H7 (cell line): ENCODE results near the gene CEP20. TPM values are rescaled to one million over a fixed set of nuclear protein-coding genes. Genes with fewer than 3 reads are reported as not detected.

Experiments used
- DNase-seq: peaks from one replicate; pipeline ENCODE4 v3.0.0; 2012
- H3K27me3 ChIP-seq: 2 replicates; pipeline ENCODE4 v1.6.0; 2011; ENCODE audit warnings: mild to moderate bottlenecking, low read length; ENCODE audit not compliant: control insufficient read depth, insufficient read depth
- H3K36me3 ChIP-seq: replicated peaks from 2 replicates; pipeline ENCODE4 v1.5.1; 2011; ENCODE audit warnings: low read length; ENCODE audit not compliant: control insufficient read depth, insufficient read depth
- H3K4me3 ChIP-seq: 2 replicates; pipeline ENCODE4 v1.5.1; 2011; ENCODE audit warnings: low read depth, mild to moderate bottlenecking, control low read depth, low read length, moderate library complexity; ENCODE audit not compliant: insufficient read depth
- total RNA-seq: library from RNA; depleted of rRNA; stranded (reverse); fragments of >200 nt; shearing (Covaris generic); gene quantifications from 2 replicates; pipeline ENCODE4 v1.2.3, GENCODE V29; 2014

The CEP20 gene
- total RNA-seq, 1 experiment from 2014 or later: 56.2 TPM

DNA sequence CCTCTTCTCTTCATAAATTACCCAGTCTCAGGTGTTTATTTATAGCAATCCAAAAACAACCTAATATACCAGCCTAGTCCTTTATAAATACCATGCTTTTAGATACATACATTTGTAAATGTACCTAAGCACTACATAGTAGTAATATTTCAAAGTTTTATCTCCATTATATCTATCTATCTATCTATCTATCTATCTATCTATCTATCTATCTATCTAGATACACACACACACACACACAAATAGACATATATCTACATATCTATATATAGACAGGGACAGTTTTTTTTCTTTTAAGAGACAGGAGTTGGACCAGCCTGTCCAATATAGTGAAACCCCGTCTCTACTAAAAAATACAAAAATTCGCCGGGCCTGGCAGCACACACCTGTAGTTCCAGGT is 5.8 kb downstream of the CEP20 start:
- no peaks in the 10 kb centered on the region for H3K27me3 ChIP-seq
- 0 out of 2 replicates have a peak, but pooled peaks cover 2% of the 10 kb centered on the region for H3K36me3 ChIP-seq
- no peak for DNase-seq
- H3K4me3 ChIP-seq: no peak overlapping the region

DNA sequence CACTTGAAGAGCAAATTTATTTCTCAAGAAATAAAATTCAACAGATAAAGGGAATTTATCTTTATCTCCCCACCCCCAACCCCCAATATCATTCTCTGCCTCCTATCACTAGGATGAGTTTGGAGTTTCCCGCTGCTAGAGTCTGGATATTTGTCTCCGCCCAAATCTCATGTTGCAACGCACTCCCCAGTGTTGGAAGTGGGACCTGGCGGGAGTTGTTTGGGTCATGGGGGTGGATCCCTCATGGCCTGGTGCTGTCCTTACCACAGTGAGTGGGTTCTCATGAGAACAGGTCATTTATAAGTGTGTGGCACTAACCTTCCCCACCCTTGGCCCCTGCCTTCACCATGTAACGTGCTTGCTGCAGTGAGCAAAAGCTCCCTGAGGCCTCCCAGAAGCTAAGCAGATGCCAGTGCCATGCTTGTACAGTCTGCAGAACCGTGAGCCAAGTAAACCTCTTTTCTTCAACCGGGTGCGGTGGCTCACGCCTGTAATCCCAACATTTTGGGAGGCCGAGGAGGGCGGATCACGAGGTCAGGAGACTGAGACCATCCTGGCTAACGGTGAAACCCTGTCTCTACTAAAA is 6.5 kb downstream of the CEP20 start:
- H3K27me3 ChIP-seq: no peaks in the 10 kb centered on the region
- no peak overlapping the region for H3K4me3 ChIP-seq
- 0 out of 2 replicates have a peak, but pooled peaks cover 2% of the 10 kb centered on the region for H3K36me3 ChIP-seq
- DNase-seq: no peak

DNA sequence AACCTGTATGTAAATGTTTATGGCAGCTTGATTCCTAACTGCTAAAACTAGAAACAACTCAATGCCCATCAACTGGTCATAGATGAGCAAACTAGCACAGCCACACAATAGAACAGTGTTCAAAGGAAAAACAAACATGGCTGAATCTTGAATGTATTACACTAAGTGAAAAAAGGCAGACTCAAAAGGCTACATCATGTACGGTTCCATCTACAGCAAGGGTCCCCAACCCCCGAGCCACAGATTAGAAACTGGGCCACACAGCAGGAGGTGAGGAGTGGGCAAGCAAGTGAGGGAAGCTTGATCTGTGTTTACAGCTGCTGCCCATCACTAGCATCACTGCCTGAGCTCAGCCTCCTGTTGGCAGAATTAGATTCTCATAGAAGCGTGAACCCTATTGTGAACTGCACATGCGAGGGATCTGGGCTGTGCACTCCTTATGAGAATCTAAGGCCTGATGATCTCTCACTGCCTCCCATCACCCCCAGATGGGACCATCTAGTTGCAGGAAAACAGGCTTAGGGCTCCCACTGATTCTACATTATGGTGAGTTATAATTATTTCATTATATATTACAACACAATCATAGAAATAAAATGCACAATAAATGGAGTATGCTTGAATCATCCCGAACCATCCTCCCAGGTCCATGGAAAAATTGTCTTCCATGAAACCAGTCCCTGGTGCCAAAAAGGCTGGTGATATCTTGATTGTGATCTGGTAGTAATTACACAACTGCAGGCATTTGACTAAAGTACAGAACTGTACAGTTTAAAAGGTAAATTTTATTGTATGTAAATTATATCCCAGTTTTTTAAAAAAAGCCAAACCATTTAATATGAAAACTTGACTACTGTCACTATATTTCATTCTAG is 7.7 kb downstream of the CEP20 start:
- DNase-seq: no peak
- H3K4me3 ChIP-seq: no peak overlapping the region
- H3K27me3 ChIP-seq: no peaks in the 10 kb centered on the region
- 0 out of 2 replicates have a peak, but pooled peaks cover 2% of the 10 kb centered on the region for H3K36me3 ChIP-seq

DNA sequence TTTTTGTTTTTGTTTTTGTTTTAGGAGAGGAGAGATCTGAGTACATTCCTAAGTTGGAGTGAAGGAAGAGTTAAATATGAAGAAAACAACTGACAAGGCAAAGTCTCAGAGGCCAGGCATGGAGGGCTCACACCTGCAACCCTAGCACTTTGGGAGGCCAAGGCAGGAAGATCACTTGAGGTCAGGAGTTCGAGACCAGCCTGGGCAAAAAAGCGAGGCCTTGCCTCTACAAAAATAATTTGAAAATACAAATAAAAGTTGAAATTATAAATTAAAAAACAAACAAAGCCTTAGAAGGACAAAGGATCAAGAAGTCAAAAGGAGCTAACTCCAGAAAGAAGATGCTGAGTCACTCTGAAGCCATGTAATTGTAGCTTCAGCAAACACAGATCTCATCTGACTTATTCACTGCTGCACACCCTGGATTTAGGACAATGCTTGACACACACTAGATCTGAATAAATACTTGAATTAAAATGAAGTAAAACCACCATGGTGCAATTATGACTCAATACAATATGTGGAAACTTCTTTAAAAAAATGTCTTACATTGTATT is 9.1 kb downstream of the CEP20 start:
- no peak for DNase-seq
- no peaks in the 10 kb centered on the region for H3K27me3 ChIP-seq

GRCh38 chr16:15876503-15876902 is 11.9 kb downstream of the CEP20 start:
- Histone ChIP-seq H3K4me3 (no peak overlapping the region), H3K27me3 (no peaks in the 10 kb centered on the region), H3K36me3 (peaks cover 3% of the 10 kb centered on the region)
- DNase-seq: no peak

More for the DNA sequence above, 9.1 kb downstream of the CEP20 start:
- Histone ChIP-seq H3K36me3 (0 out of 2 replicates have a peak, but pooled peaks cover 2% of the 10 kb centered on the region), H3K4me3 (no peak overlapping the region)

GRCh38 chr16:15874745-15875314 is 13.6 kb downstream of the CEP20 start:
- H3K27me3 ChIP-seq: no peaks in the 10 kb centered on the region
- peaks cover 3% of the 10 kb centered on the region for H3K36me3 ChIP-seq
- peak; percentile 63 for DNase-seq
- H3K4me3 ChIP-seq: no peak overlapping the region

DNA sequence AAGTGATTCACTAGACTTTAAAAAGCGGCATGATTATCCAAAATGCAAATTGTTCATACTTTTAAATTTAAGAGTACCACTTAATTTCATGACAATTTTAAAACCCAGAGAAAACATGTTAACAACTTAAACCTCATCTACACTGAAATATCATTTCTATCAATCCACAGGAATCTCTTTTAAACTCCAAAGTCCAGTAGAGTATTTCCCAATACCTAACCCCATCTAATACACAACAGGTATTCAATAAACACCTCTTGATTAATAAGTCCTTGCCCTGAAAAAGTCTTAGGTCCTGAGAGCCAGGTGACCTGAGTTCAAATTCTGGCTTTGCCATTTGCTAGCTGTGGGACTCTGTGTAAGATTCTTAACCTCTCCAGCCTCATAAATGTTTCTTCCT is 14.7 kb downstream of the CEP20 start:
- Histone ChIP-seq H3K36me3 (peaks cover 6% of the 10 kb centered on the region), H3K4me3 (no peak overlapping the region), H3K27me3 (no peaks in the 10 kb centered on the region)
- DNase-seq: no peak

GRCh38 chr16:15873301-15873700 is 15.1 kb downstream of the CEP20 start:
- Histone ChIP-seq H3K27me3 (no peaks in the 10 kb centered on the region), H3K36me3 (peaks cover 6% of the 10 kb centered on the region), H3K4me3 (no peak overlapping the region)
- no peak for DNase-seq

DNA sequence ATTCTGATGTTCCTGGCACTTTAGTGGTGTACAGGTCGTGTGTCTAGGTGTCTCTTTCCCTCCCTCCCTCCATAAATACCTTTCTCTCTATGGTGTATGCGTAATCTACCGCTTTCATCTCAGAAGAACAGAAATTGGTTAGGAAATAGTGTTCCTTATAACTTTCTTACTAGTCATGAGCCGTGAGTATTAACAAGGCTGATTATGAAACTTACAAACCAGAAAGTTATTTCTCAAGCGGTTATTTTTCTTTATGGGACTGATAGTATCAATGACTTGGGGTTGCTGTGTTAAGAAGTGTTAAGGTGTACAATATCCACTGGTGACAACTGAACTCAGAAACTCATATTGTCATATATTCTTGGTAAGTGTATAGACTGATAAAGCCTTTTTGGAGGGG is 18.4 kb downstream of the CEP20 start:
- peaks cover 7% of the 10 kb centered on the region for H3K36me3 ChIP-seq
- H3K4me3 ChIP-seq: no peak overlapping the region
- H3K27me3 ChIP-seq: no peaks in the 10 kb centered on the region
- DNase-seq: no peak

DNA sequence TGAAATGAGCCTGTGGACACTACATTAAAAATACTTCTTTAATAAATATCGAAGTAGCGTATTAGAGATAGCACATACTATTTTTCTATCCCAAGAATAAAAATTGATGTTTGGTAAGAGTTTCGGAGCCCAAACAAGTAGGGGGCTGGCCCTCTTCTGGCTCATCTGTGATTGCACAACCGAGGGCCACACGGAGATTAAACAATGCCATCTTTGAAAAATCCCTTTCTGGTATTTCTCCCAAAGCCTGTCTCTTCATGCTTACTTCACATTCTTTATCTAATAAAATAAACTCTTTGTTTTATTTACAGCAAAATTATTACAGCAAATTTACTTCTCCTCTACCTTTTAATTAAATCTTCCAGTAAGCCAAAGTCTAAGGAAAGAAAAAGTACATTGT is 22.0 kb downstream of the CEP20 start:
- H3K4me3 ChIP-seq: no peak overlapping the region
- no peaks in the 10 kb centered on the region for H3K27me3 ChIP-seq
- DNase-seq: no peak
- peaks cover 6% of the 10 kb centered on the region for H3K36me3 ChIP-seq

GRCh38 chr16:15865742-15866141 is 22.7 kb downstream of the CEP20 start:
- H3K36me3 ChIP-seq: peaks cover 6% of the 10 kb centered on the region
- no peak for DNase-seq

DNA sequence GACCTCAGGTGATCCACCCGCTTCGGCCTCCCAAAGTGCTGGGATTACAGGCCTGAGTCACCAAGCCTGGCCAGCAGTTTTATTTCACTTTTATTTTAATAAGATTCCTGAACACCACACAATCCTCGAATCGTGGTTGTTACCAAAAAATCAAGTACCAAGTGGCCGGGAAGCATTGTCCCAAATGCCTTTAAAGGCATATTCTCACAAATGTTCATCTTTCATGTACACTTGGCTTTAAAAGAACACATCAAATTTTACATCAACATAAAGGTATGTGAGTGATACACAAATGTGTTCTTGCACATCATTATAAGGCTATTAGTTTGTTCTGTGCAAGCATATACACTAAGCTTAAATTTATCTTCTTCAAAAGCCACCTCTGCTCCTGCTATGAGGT is 23.5 kb downstream of the CEP20 start:
- H3K36me3 ChIP-seq: peaks cover 5% of the 10 kb centered on the region
- H3K4me3 ChIP-seq: no peak overlapping the region
- H3K27me3 ChIP-seq: no peaks in the 10 kb centered on the region
- DNase-seq: no peak

More at GRCh38 chr16:15865742-15866141, 22.7 kb downstream of the CEP20 start:
- Histone ChIP-seq H3K4me3 (no peak overlapping the region), H3K27me3 (no peaks in the 10 kb centered on the region)

DNA sequence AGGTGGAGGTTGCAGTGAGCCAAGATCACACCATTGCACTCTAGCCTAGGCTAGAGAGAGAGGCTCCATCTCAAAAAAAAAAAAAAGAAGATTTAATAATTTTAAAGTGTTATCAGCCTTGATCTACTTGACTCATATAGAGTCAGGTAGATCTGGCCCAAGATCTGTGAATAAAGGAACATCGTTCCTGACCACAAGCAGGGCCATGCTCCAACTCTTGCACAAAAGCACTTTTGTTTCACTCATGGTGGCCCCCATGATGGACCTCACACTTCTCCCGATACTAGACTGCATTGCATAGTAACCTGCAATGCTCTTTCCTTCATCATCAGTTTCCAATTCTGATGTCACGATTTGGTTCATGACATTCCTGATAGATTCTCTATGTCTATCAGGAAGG is 26.4 kb downstream of the CEP20 start:
- Histone ChIP-seq H3K4me3 (no peak overlapping the region), H3K27me3 (peaks cover 17% of the 10 kb centered on the region), H3K36me3 (peaks cover 1% of the 10 kb centered on the region; the same call in 1 of the 2 replicates)
- DNase-seq: no peak

- Histone ChIP-seq H3K27me3 (peaks cover 31% of the 10 kb centered on the region), H3K4me3 (no peak overlapping the region)
Observed at GRCh38 chr16:15858921-15859668, 29.3 kb downstream of the CEP20 start.

More at GRCh38 chr16:15858921-15859668, 29.3 kb downstream of the CEP20 start:
- DNase-seq: no peak
- no peaks in the 10 kb centered on the region for H3K36me3 ChIP-seq
